KOPT-K1 (cell line): ENCODE results near the gene GHITM.
"Not testable (repeated sequence)": the region's sequence is repeated elsewhere in the genome, so short reads cannot be mapped to it uniquely, and the experiment has no call there.

Experiments
- H3K27ac ChIP-seq: fragments of 200-600 bp; sonication (generic); 2 replicates; pipeline ENCODE4 v1.5.1; 2016; ENCODE audit warnings: antibody characterized with exemption, mild to moderate bottlenecking, low read depth, low read length; ENCODE audit not compliant: poor library complexity, severe bottlenecking
- H3K36me3 ChIP-seq: fragments of 200-600 bp; sonication (generic); 2 replicates; pipeline ENCODE4 v1.5.1; 2017; ENCODE audit warnings: antibody characterized with exemption, mild to moderate bottlenecking, low read length, moderate library complexity; ENCODE audit not compliant: insufficient read depth
- H3K9me3 ChIP-seq: fragments of 200-600 bp; sonication (generic); 2 replicates; pipeline ENCODE4 v1.5.1; 2017; ENCODE audit warnings: antibody characterized with exemption, low read length, mild to moderate bottlenecking; ENCODE audit not compliant: insufficient read depth, poor library complexity, severe bottlenecking

The GHITM gene

DNA sequence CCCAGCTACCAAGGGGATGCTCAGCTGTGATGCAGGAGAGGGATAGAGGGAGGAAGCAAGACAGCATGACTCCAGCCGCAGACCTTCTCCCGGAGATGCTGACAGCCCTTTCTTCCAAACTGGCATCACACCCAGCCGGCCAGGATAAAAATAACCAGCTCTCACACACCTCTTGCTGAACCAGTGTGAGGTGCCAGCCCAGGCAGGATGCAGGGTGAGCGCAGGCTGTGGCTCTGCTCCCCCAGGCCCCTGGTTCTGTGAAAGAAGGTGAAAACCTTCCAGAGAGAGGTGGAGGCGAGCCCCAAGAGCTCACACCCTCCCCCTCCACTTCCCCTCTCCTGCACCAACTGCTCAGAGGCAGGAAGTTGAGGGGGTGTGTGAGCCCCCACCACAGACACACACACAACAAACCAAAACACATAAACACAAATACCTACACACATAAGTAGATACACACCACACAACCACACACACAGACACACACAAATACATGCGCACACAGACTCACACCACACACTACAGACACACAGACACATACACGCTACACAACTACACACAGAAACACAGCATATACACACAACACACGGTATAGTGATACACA lies 38.3 kb downstream of the GHITM start:
- Histone ChIP-seq H3K9me3 (no peaks in the 10 kb centered on the region), H3K36me3 (no peaks in the 10 kb centered on the region), H3K27ac (peak overlapping the region; percentile 39)

DNA sequence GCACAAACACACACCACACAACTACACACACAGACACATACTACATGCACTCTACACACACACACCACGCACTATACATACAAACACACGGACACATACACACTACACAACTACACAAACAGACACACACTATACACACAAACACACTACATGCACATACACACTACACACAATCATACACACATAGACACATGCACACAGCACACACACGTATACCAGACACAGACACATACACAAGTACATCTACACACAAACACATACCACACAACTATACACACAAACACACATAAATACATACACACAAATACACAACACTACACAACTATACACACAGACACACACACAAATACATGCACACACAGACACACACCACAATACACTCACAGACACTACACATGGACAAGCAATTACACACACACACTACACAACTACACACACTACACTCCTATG lies 38.9 kb downstream of the GHITM start:
- Histone ChIP-seq H3K36me3 (no peaks in the 10 kb centered on the region), H3K9me3 (no peaks in the 10 kb centered on the region), H3K27ac (peak overlapping the region; percentile 39)

DNA sequence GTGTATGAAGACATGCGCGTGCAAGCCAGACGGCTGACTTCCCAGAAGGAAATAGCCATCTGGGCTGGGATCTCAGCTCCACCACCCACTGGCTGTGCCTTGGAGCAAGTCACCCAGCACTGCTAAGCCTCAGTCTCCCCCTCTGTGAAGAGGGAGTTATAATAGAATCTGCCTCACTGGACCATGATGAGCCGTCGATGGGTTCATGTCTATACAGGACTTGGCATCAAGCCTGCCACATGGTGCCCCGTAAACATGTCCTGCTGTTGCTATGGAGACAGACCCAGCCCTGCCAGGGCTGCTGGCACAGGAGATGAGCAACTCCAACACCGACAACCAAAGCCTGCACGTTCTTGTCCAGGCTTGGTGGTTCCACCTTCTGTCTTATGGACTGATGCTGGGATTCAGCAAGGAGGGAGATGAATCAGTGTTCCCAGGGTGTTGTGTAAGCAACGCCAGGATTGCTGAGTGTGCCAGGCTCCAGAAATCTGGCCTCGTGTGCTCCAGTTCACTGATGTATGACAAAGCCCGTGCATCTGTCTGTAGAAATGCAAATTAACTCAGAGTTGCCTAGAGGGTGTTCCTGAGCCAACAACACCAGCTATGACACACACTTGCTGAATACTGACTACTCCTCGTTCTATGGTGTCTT lies 39.9 kb downstream of the GHITM start:
- Histone ChIP-seq H3K36me3 (no peaks in the 10 kb centered on the region), H3K27ac (no peak overlapping the region), H3K9me3 (no peaks in the 10 kb centered on the region)

- not testable (repeated sequence) for H3K27ac ChIP-seq, H3K36me3 ChIP-seq, H3K9me3 ChIP-seq
Measured at GRCh38 chr10:84180386-84180785, 41.1 kb downstream of the GHITM start.

DNA sequence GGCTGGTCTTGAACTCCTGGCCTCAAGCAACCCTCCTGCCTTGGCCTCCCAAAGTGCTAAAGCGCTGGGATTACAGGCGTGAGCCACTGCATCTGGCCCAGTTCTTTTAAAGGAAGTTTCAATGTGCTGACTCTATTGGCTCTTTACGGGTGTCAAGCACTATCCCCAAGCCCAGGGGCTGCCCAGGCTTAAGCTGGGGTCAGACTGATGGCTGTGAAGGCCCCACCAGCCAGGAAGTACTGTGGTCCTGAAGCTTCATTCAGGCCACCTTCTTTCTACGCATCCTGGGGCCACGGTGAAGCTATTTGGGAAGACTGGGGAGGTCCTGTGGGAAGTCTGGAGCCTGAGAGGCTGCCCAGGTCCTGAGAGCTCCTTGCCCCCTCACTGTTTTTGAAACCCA lies 42.3 kb downstream of the GHITM start:
- Histone ChIP-seq H3K27ac (no peak overlapping the region), H3K9me3 (no peaks in the 10 kb centered on the region), H3K36me3 (no peaks in the 10 kb centered on the region)

- no peaks in the 10 kb centered on the region for H3K9me3 ChIP-seq
- H3K27ac ChIP-seq: no peak overlapping the region
- H3K36me3 ChIP-seq: no peaks in the 10 kb centered on the region
Measured at GRCh38 chr10:84184517-84184916, 45.2 kb downstream of the GHITM start.

- H3K36me3 ChIP-seq: no peaks in the 10 kb centered on the region
- no peak overlapping the region for H3K27ac ChIP-seq
- H3K9me3 ChIP-seq: no peaks in the 10 kb centered on the region
Measured at GRCh38 chr10:84185526-84186175, 46.3 kb downstream of the GHITM start.

GRCh38 chr10:84188815-84189214 lies 49.5 kb downstream of the GHITM start:
- Histone ChIP-seq H3K27ac (no peak overlapping the region), H3K9me3 (no peaks in the 10 kb centered on the region), H3K36me3 (no peaks in the 10 kb centered on the region)

GRCh38 chr10:84190621-84191020 lies 51.3 kb downstream of the GHITM start:
- Histone ChIP-seq H3K9me3 (no peaks in the 10 kb centered on the region), H3K36me3 (no peaks in the 10 kb centered on the region), H3K27ac (no peak overlapping the region)

DNA sequence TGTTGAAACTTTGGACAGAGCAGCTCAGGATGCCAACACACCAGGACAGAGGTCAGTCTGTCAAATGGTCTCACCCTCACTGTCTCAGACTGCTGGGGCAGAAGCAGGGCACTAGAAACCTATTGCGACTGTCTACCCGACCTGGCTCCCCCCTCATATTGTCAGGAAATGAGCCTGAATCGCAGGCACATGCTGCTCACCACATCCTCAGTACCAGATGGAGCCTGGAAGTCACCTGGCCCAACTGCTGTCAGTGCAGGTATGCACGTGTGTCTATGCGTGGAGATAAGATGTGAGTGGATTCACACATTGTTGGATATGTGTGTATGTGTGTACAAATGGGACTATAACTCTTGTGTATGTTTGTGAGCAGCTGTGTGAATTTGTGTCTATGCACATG lies 51.8 kb downstream of the GHITM start:
- H3K9me3 ChIP-seq: no peaks in the 10 kb centered on the region
- H3K36me3 ChIP-seq: no peaks in the 10 kb centered on the region
- no peak overlapping the region for H3K27ac ChIP-seq

DNA sequence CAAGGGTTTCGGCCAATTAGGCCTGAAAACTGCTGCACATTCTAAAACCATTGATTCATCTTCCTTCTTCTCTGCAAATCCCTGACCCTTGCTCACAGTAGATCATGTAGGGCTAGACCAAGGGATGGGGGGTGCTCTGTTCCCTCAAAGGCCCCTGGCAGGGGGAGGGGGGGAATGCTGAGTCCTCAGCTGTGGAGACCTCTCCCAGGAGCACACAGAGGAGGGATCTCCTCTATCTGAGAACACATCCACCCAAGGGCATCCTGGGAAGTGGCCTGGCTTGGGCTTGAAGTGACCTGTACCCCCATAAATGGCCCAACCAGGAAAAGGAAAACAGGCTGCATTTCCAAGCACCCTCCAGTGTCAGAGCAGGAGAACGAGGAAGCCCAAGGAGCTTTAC lies 54.0 kb downstream of the GHITM start:
- H3K9me3 ChIP-seq: no peaks in the 10 kb centered on the region
- H3K27ac ChIP-seq: no peak overlapping the region

GRCh38 chr10:84193846-84194423 lies 54.6 kb downstream of the GHITM start:
- no peaks in the 10 kb centered on the region for H3K9me3 ChIP-seq
- H3K36me3 ChIP-seq: no peaks in the 10 kb centered on the region
- no peak overlapping the region for H3K27ac ChIP-seq

More for the DNA sequence above, 54.0 kb downstream of the GHITM start:
- H3K36me3 ChIP-seq: no peaks in the 10 kb centered on the region

DNA sequence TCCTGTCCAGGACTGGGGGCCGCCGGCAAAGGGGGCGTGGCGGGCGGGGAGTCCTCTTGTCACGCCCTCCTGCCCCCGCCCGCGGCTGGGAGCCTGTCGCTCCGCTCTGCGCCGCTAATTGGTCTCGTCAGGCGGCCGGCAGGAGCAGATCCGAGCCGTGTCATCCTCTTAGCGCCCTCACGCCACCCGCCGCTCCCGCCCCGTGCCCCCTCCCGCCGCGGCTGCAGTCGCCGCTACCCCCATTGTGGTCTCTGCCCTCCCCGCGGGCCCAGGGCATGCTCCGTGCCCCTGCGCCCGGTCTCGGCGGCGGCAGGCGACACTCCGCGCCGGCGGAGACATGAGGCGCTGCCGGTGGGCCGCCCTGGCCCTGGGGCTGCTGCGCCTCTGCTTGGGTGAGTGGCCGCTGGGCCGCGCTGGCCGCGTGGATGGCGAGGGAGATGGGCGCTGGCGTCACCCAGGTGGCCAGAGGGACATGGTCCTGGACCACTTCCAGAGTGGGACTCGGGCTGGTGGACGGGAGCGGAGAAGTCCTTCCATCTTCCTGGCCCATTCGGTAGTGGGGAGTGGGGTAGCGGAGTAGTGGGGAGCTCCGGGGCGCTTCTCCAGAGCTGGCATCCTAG lies 55.2 kb downstream of the GHITM start, which contains the start of gene CDHR1:
CDHR1 (plus strand) TSS at position 114 of the 620 bp plus-strand sequence; CDS start at position 338, 224 bp downstream.
- Histone ChIP-seq H3K27ac (no peak within 1 kb of the TSS), H3K9me3 (no peaks in the 10 kb centered on the region)

GRCh38 chr10:84195044-84195830 lies 55.9 kb downstream of the GHITM start:
- no peak overlapping the region for H3K27ac ChIP-seq
- H3K9me3 ChIP-seq: no peaks in the 10 kb centered on the region
- no peaks in the 10 kb centered on the region for H3K36me3 ChIP-seq

More for the DNA sequence above, 55.2 kb downstream of the GHITM start, which contains the start of gene CDHR1:
- no peaks in the 10 kb centered on the region for H3K36me3 ChIP-seq
